ENCODE results near the gene SNAP47.

SNAP47 gene

GRCh38 chr1:227793079-227793947 lies 58.1 kb downstream of the SNAP47 start:
- no peak for DNase-seq (ENCODE audit: insufficient read length, low spot score)
- no peak for FAIRE-seq
- no peak for TF ChIP-seq POLR2A (IDR thresholded peaks at IDR 0.05; ENCODE audit: low read depth, low read length)

GRCh38 chr1:227793948-227794816 lies 58.9 kb downstream of the SNAP47 start:
- no peak for DNase-seq (ENCODE audit: insufficient read length, low spot score)
- no peak for FAIRE-seq

GRCh38 chr1:227794817-227795192 lies 59.6 kb downstream of the SNAP47 start:
- no peak for DNase-seq (ENCODE audit: insufficient read length, low spot score)
- no peak for FAIRE-seq
- no peak for TF ChIP-seq POLR2A (IDR thresholded peaks at IDR 0.05; ENCODE audit: low read depth, low read length)

More at GRCh38 chr1:227793948-227794816, 58.9 kb downstream of the SNAP47 start:
- TF ChIP-seq POLR2A (IDR thresholded peaks at IDR 0.05; ENCODE audit: low read depth, low read length): no peak

- TF ChIP-seq POLR2A (IDR thresholded peaks at IDR 0.05; ENCODE audit: low read depth, low read length): no peak
- FAIRE-seq (no peak), DNase-seq (ENCODE audit: insufficient read length, low spot score) (no peak)
These were observed 60.5 kb downstream of the SNAP47 start for GRCh38 chr1:227795732-227796131.

GRCh38 chr1:227796359-227796915 lies 61.2 kb downstream of the SNAP47 start:
- DNase-seq (ENCODE audit: insufficient read length, low spot score) (no peak), FAIRE-seq (no peak)
- TF ChIP-seq POLR2A (IDR thresholded peaks at IDR 0.05; ENCODE audit: low read depth, low read length): no peak

GRCh38 chr1:227797144-227797543 lies 61.9 kb downstream of the SNAP47 start:
- DNase-seq (ENCODE audit: insufficient read length, low spot score): no peak
- FAIRE-seq: no peak
- no peak for TF ChIP-seq POLR2A (IDR thresholded peaks at IDR 0.05; ENCODE audit: low read depth, low read length)

- FAIRE-seq: no peak
- no peak for TF ChIP-seq POLR2A (IDR thresholded peaks at IDR 0.05; ENCODE audit: low read depth, low read length)
These were observed 62.4 kb downstream of the SNAP47 start for GRCh38 chr1:227797625-227798024.

GRCh38 chr1:227798078-227798802 lies 63.0 kb downstream of the SNAP47 start:
- no peak for DNase-seq (ENCODE audit: insufficient read length, low spot score)
- no peak for FAIRE-seq
- no peak for TF ChIP-seq POLR2A (IDR thresholded peaks at IDR 0.05; ENCODE audit: low read depth, low read length)

More at GRCh38 chr1:227797625-227798024, 62.4 kb downstream of the SNAP47 start:
- no peak for DNase-seq (ENCODE audit: insufficient read length, low spot score)

- DNase-seq (ENCODE audit: insufficient read length, low spot score) (no peak), FAIRE-seq (no peak)
- TF ChIP-seq POLR2A (IDR thresholded peaks at IDR 0.05; ENCODE audit: low read depth, low read length): no peak
These were observed 64.5 kb downstream of the SNAP47 start for GRCh38 chr1:227799756-227800155.

- FAIRE-seq (no peak), DNase-seq (ENCODE audit: insufficient read length, low spot score) (no peak)
- no peak for TF ChIP-seq POLR2A (IDR thresholded peaks at IDR 0.05; ENCODE audit: low read depth, low read length)
These were observed 68.7 kb downstream of the SNAP47 start for GRCh38 chr1:227803933-227804332.

GRCh38 chr1:227805606-227806197 lies 70.5 kb downstream of the SNAP47 start:
- DNase-seq (ENCODE audit: insufficient read length, low spot score): peak; percentile 72
- peak; percentile 100 for FAIRE-seq
- no peak for TF ChIP-seq POLR2A (IDR thresholded peaks at IDR 0.05; ENCODE audit: low read depth, low read length)

- FAIRE-seq (no peak), DNase-seq (ENCODE audit: insufficient read length, low spot score) (no peak)
- no peak for TF ChIP-seq POLR2A (IDR thresholded peaks at IDR 0.05; ENCODE audit: low read depth, low read length)
These were observed 73.3 kb downstream of the SNAP47 start for GRCh38 chr1:227808566-227808965.

- DNase-seq (ENCODE audit: insufficient read length, low spot score) (no peak), FAIRE-seq (no peak)
- TF ChIP-seq POLR2A (IDR thresholded peaks at IDR 0.05; ENCODE audit: low read depth, low read length): no peak
These were observed 73.8 kb downstream of the SNAP47 start for GRCh38 chr1:227809026-227809425.

Data from H54 (cell line).